ENCODE data around the gene TRAF5.
A peak's percentile ranks its signal among the peaks of the same experiment; 100 is the strongest.
"Not testable (repeated sequence)": the region's sequence is repeated elsewhere in the genome, so short reads cannot be mapped to it uniquely, and the experiment has no call there.

Gene TRAF5

DNA sequence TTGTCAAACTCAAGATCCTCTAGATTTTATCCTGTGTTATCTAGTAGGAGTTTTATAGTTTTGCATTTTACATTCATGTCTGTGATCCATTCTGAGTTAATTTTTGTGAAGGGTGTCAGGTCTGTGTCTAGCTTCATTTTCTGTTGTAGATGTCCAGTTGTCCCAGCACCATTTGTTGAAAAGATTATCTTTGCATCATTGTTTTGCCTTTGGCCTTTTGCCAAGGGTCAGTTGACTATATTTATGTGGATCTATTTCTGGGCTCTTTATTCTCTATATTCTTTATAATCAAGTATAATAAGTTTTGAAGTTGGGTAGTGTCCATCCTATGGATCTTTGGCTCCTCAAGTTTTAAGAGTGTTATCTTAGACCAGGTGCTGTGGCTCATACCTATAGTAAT, 21.9 kb downstream of the TRAF5 start:
- no peak for DNase-seq

DNA sequence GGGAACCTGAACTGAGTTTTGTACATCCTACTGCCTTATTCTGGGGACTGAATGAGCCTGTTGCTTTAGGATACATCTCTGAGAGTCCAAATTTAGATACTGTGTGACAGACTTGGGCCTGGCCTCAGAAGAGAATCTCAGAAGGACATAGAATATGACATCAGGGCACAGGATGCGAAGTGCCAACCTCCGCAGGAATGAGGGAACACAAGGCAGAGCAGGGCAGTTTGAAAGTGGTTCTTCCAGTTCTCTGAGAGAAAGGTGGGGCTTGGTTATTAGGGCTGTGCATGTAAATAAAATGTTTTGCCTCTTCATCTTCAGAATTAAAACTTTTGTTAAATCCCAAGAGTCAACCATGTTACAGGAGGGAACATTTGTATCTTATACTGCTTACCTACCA, 23.1 kb downstream of the TRAF5 start:
- no peak for DNase-seq

- not testable (repeated sequence) for DNase-seq
Observed at GRCh38 chr1:211352055-211352454, 25.4 kb downstream of the TRAF5 start.

- no peak for DNase-seq
Observed at GRCh38 chr1:211352465-211352864, 25.8 kb downstream of the TRAF5 start.

GRCh38 chr1:211352985-211353515, 26.4 kb downstream of the TRAF5 start:
- DNase-seq: peak; percentile 69

GRCh38 chr1:211353562-211354212, 27.1 kb downstream of the TRAF5 start:
- DNase-seq: no peak

- no peak for DNase-seq
Observed at GRCh38 chr1:211355873-211356272, 29.2 kb downstream of the TRAF5 start.

GRCh38 chr1:211356723-211357407, 30.2 kb downstream of the TRAF5 start:
- no peak for DNase-seq

- DNase-seq: no peak
Observed at GRCh38 chr1:211358685-211359084, 32.1 kb downstream of the TRAF5 start.

- DNase-seq: no peak
Observed at GRCh38 chr1:211359876-211360275, 33.2 kb downstream of the TRAF5 start.

- DNase-seq: no peak
Observed at GRCh38 chr1:211361202-211361601, 34.6 kb downstream of the TRAF5 start.

GRCh38 chr1:211369640-211370039, 43.0 kb downstream of the TRAF5 start:
- no peak for DNase-seq

GRCh38 chr1:211370669-211371068, 44.0 kb downstream of the TRAF5 start:
- DNase-seq: no peak

DNA sequence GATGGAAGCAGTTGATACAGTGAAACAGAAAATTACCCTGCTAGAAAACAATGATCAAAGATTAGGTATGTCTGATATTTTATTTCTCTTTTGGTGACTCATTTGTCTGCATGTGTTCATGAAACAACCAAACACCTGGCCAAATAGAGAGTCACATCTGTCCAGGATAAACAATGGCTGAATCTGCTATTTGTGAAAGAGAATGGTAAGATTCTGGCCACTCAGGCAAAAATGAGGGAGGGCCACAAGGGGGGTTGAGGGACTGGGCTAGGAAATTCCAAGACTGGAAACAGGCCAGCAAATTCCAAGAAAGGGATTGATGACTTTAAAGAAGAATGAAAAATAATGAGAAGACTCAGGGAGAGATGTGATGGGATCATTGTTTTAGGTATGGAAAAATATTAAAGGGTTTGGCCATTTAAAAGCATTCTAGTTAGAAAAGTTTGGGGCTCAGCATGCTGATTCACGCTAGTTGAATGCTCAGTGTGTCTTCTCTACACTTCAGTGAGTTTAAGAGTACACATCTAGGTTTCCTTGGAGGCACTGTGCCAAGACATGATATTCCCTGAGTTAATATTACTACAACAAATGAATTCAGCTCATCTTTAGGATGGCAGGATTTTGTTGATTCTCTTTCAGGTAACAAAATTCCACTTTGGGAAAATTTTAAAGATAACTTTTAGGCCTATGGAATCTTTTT, 44.9 kb downstream of the TRAF5 start:
- DNase-seq: no peak

- no peak for DNase-seq
Observed at GRCh38 chr1:211372463-211372862, 45.8 kb downstream of the TRAF5 start.

DNA sequence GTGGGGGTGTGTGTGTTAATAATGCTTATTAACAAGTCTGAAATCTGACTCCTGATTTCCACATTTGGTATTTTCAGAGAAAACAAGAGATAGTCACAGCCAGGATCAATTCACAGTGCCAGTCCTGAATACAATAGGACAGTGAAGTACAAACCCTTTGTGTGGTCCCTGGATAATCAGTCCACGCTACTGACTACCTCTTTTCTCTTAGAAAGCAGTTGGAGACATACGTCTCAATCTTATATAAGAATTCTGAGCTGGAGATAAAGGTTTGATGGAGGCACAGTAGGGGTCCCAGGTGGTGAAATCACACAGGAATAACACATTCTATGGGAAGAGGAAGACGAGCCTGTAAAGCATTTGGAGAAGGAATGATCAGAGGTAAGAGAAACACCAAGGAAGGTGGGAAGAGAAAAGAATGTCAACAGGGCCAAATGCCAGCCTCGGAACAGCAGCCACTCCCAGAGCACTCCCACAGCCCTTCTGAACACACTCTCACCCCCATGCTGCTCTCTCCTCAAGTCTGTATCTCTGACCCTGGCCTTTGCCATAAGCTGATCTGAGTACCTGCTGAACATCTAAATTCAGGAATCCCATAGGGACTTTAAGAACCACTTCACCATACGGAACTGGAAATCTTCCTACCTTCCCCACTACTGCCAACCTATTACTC, 48.6 kb downstream of the TRAF5 start:
- no peak for DNase-seq

DNA sequence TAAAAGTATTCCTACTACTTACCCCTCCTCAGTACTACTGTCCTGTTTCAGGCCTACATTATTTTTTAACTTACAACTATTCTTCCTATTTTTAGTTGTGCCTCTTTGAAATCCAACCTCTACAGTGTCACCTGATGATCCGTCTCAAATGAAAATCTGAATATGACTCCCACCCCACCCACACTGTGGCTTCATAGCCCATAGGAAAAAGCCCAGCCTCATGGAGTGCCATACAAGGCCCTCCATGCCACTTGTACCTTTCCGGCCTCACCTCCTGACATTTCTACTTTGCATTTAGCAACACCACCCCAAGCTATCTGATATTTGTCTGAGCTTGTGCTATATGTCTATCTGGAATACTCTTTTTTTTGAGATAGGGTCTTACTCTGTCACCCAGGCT, 49.3 kb downstream of the TRAF5 start:
- DNase-seq: no peak

DNA sequence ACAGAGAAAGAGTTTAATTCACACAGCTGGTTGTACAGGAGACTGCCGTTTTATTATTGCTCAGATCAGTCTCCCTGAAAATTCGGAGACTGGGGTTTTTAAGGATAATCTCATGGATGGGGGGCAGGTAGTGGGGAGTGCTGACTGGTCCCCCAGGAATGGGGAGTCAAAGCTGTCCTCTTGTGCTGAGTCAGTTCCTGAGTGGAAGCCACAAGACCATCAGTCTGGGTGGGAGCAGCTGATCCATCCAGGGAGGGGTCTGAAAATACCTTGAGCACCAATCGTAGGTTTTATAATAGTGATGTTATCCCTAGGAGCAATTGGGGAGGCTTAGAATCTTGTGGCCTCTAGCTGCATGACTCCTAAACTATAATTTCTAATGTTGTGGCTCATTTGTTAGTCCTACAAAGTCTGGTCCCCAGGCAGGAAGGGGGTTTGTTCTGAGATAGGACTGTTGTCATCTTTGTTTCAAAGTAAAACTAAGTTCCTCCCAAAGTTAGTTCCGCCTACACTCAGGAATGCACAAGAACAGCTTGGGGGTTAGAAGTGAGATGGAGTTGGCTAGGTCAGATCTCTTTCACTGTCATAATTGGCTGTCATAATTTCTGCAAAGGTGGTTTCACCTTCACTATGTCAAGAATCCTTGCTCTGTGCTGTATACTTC, 50.3 kb downstream of the TRAF5 start:
- DNase-seq: no peak

DNA sequence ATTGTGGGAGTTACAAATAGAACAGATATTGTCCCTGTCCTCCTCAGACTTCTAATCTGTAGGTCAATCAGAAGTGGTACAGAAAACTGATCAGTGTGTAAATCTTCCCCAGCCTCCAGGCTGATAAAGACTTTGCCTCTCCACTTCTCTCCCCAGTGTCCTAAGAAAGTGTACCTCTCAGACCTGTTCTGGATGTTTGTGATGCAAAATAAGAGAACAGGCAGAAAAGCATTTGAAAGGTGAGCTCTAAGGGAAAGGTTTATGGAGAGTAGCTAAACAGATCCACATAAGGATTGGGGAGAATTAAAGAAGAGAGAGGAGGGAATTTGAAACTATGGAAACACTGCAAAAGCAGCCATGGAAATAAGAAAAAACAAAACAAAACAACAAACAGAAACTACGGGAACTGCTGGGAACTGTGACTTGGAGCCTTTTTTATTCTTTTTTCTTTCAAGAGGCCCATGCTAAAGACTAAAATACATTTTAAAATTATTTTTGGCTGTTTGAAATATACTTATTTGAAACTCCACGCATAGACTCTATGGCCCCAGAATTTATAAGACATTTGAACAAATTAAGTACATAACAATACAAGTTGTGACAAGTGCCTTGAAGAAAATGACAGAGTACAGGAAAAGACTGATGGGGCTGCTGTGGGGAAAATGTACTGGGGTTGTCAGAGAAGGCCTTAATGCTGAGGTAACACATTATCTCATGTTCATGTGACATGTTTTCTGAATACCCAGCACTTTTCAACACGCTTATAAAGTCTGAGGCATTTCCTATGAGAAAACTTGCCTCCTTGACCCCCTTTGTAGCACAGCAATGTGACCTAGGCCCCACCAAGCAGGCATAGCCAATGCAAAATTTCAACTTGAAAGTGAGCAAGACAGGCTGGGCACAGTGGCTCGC, 51.2 kb downstream of the TRAF5 start:
- no peak for DNase-seq

DNA sequence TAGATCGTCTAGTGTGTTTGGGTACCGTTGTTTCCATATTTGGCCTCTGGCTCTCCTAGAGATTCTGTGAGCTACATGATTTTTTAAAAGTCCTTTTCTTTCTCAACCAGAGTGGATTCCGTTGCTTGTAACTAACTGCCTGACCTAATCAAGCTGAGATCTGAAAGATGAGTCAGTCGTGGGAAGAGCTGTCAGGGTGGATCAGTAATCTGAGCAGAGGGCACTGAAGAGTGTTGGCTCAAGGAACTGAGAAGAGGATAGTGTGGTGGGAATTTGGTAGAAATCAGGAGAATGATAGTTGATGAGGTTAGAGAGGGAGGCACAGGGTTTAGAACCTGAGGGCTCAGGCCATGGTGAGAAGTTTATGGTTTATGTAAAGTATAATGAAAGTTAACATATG, 52.2 kb downstream of the TRAF5 start:
- no peak for DNase-seq

GRCh38 chr1:211379446-211379845, 52.8 kb downstream of the TRAF5 start:
- DNase-seq: no peak

Data from activated CD4-positive, CD25-positive, alpha-beta regulatory T cell treated with anti-CD3 and anti-CD28 coated beads, Interleukin-2, amount 50 U/mL, for 72 hours (primary cell).